NCI-H510A treated with DMSO at 0.1 percent for 48 hours (cell line): ENCODE measurements around the gene PTPRCAP.
A peak's percentile ranks its signal among the peaks of the same experiment; 100 is the strongest.

Source experiments
- DNase-seq: peaks from one replicate; lab custom pipeline; 2025; lab: John Stamatoyannopoulos, UW

The PTPRCAP gene

GRCh38 chr11:67396259-67396581 is 41.3 kb downstream of the PTPRCAP start:
- DNase-seq, result peak; percentile 32

GRCh38 chr11:67395555-67396258 is 41.8 kb downstream of the PTPRCAP start:
- no peak for DNase-seq

- no peak for DNase-seq
Observed at GRCh38 chr11:67393990-67394389, 43.5 kb downstream of the PTPRCAP start.

GRCh38 chr11:67393437-67393836 is 44.0 kb downstream of the PTPRCAP start:
- no peak for DNase-seq

- no peak for DNase-seq
Observed at GRCh38 chr11:67392183-67392715, 45.2 kb downstream of the PTPRCAP start.

- DNase-seq, result peak; percentile 94
Observed at GRCh38 chr11:67391304-67392182, 45.9 kb downstream of the PTPRCAP start, which contains the start of gene RAD9A. Gene RAD9A, plus strand, starts transcription at chr11:67391986. Its CDS starts 59 bp downstream, at chr11:67392045.

GRCh38 chr11:67390947-67391303 is 46.6 kb downstream of the PTPRCAP start:
- no peak for DNase-seq

- peak; percentile 62 for DNase-seq
Observed at GRCh38 chr11:67389477-67389876, 48.0 kb downstream of the PTPRCAP start.

- DNase-seq, result no peak
Observed at GRCh38 chr11:67387518-67387917, 50.0 kb downstream of the PTPRCAP start.

- DNase-seq, result no peak
Observed at GRCh38 chr11:67387069-67387468, 50.4 kb downstream of the PTPRCAP start.
